HFF-Myc (cell line): ENCODE measurements around the gene SV2B.

Source experiments
- DNase-seq: peaks from one replicate; pipeline ENCODE4 v3.0.0-alpha.2; 2011; ENCODE audit warnings: low read depth; ENCODE audit errors: extremely low read depth
- H3K4me3 ChIP-seq: replicated peaks from 2 replicates; pipeline ENCODE4 v1.5.1; 2011; ENCODE audit warnings: low read depth, mild to moderate bottlenecking, control low read depth, low read length
- TF ChIP-seq, protein P1 (sequence below): IDR thresholded peaks from 2 replicates; pipeline ENCODE4 v1.5.1; 2012; ENCODE audit warnings: mild to moderate bottlenecking, low read depth, low read length, control low read depth; ENCODE audit errors: missing control alignments

Gene SV2B

DNA sequence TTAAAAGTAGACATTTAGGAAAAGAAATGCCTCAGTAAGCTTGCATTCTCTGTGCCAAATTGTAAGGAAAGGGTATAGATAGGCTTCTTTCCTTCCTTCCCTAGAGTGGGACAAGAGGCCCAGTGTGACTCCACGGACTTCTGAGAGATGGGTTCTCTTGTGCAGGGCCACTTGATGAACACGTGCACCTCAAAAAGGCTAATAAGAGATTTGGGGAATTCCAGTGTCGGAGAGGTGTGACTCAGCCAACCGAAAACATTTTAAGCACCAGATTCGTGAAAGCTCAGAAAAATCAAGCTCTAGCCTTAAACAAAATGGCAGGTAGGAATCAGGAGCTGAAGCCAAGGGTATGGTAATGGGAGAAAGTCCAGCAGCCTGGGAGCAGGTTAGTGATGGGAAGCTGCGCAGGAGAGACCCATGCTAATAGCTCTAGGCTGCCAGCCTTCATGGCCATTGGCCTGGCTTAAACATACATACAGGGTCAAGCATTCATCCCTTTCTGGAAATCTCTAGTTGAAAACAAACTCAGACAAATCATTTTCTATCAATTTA, 56.2 kb downstream of the SV2B start:
- no peak overlapping the region for H3K4me3 ChIP-seq
- DNase-seq, result no peak
- TF ChIP-seq, protein P1, sequence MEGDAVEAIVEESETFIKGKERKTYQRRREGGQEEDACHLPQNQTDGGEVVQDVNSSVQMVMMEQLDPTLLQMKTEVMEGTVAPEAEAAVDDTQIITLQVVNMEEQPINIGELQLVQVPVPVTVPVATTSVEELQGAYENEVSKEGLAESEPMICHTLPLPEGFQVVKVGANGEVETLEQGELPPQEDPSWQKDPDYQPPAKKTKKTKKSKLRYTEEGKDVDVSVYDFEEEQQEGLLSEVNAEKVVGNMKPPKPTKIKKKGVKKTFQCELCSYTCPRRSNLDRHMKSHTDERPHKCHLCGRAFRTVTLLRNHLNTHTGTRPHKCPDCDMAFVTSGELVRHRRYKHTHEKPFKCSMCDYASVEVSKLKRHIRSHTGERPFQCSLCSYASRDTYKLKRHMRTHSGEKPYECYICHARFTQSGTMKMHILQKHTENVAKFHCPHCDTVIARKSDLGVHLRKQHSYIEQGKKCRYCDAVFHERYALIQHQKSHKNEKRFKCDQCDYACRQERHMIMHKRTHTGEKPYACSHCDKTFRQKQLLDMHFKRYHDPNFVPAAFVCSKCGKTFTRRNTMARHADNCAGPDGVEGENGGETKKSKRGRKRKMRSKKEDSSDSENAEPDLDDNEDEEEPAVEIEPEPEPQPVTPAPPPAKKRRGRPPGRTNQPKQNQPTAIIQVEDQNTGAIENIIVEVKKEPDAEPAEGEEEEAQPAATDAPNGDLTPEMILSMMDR, result no peak

DNA sequence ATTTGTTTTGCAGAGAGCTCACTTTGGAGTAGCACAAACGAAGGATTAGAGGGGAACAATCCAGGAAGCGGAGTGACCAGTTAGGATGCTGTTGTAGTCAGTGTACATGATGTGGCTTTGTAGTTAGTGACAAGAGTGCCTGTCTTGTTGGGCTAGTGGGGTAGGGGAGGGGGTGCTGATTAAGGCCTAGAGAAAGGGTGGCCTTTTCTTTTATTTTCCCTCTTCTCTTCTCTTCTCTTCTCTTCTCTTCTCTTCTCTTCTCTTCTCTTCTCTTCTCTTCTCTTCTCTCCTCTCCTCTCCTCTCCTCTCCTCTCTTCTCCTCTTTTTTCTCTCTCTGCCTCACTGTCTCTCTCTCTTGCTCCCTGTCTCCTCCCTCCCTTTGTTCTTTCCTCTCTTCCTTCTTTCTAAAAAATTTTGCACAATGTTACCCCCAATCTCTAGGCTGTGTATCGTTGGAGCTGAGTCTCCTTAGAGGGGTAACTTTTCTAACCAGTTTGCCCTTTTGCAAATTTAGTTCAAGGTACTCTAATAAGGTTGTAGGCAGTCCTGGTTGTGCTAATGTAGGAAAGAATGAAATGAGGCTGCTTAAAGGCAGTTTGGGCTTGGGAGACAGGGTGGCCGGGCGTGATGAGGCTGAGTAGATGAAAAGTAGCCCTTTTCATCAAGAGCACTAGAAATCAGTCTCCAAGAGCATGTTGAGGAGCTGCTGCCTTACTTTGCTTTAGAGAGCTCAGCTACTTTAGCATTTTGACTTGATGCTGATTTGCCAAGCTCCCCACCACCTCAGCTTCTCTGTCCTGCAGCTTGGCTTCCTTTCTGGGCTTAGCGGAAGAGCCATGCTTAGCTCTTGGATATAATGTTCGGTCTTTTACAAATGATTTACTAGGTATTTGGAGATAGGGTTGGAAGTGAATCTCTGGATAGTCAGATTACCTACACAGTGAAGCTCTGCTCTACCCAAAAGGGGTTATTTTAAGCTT, 58.6 kb downstream of the SV2B start:
- H3K4me3 ChIP-seq, result no peak overlapping the region
- TF ChIP-seq, protein P1, result no peak
- no peak for DNase-seq

- no peak for DNase-seq
- TF ChIP-seq, protein P1, result no peak
- no peak overlapping the region for H3K4me3 ChIP-seq
Measured at GRCh38 chr15:91165850-91166249, 65.8 kb downstream of the SV2B start.

- no peak overlapping the region for H3K4me3 ChIP-seq
- DNase-seq, result no peak
- TF ChIP-seq, protein P1, result no peak
Measured at GRCh38 chr15:91168457-91168856, 68.4 kb downstream of the SV2B start.

DNA sequence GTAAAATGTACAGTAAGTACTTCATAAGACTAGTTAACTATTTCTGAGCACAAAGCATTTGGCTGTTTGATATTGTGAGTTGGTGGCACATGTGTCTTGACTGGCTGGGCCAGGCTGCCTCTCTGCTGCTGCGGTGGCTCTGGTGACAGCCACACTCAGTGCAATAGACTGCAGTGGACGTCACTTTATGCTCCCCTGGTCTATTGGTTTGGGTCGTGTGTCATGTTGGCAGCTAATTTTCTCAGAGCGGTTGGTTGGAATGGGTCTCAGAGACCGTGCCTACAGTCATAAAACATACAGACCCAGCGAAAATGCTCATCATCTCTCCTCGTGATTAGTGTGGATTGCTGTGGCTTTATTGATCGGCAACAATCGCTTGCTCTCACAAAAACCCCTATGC, 71.3 kb downstream of the SV2B start:
- TF ChIP-seq, protein P1, result no peak
- H3K4me3 ChIP-seq, result no peak overlapping the region
- DNase-seq, result no peak

DNA sequence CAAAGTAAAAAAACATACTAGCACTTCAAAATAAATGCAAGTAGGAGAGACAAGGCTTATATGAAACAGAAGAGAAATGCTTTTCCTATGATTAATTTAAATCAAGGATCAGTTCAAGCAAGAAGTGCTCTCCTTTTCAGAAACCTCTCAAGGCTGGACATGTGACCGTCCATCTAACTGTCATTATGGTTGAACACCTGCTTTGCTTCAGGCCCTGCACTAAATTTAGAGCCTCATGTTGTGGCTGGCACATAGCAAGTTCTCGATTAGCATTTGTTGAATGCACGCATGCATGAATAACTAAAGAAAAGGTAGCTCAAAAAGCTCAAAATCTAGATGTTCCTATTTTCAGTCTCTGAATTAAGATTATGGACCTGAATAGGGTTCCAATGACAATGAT, 82.0 kb downstream of the SV2B start:
- TF ChIP-seq, protein P1, result no peak
- H3K4me3 ChIP-seq, result no peak overlapping the region
- DNase-seq, result no peak
